HuH-7.5 (cell line): ENCODE measurements around the gene SNAP25.
A peak's percentile ranks its signal among the peaks of the same experiment; 100 is the strongest.

Source experiments
- DNase-seq: peaks from one replicate; pipeline ENCODE4 v3.0.0; 2011; ENCODE audit warnings: low spot score

Gene SNAP25

GRCh38 chr20:10218536-10219451, at the start of gene SNAP25:
SNAP25 (plus strand) TSS chr20:10218830; CDS start chr20:10275492, 56,662 bp downstream.
- peak; percentile 74 for DNase-seq

DNA sequence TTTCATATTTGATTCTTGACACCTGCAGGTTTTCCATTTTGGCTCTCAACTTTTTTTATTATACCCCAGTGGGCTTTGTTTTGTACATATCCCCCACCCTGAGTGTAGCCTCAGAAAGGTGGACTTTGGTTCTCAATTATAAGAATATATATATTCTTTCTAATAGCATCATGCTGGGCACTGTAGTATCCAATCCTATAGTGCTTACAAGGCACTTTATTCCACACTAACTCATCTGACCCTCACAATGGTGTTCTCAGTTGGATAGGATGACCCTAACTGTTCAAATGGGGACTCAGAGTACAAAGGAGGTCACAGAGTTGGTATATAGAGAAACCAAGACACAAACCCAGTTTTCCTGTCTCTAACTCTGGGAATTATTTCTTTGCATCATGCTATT, 48.9 kb upstream of the SNAP25 start:
- DNase-seq, result no peak

- DNase-seq, result no peak
These were observed 48.4 kb upstream of the SNAP25 start for GRCh38 chr20:10170261-10170660.

GRCh38 chr20:10171864-10172751, 46.5 kb upstream of the SNAP25 start:
- peak; percentile 66 for DNase-seq

GRCh38 chr20:10172998-10173655, 45.5 kb upstream of the SNAP25 start:
- no peak for DNase-seq

DNA sequence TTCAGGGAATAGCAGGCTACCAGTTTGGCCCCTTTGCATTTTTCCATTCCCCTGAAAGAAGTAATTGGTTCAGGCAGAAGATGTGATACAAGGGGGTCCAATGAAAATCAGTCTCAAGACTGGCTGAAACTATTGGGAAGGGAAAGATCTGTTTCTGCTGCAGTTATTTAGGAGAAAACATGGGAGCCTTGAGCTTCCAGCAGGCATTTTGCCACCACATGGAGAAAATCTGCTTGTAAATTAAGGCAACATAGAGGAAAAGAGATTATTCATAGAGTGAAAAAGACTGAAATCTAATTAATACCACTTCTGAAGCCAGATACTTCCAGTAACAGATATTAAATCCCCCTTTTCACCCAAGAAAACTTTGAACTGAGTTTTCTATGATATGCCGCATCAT, 44.2 kb upstream of the SNAP25 start:
- DNase-seq, result no peak

GRCh38 chr20:10177326-10177725, 41.3 kb upstream of the SNAP25 start:
- no peak for DNase-seq

DNA sequence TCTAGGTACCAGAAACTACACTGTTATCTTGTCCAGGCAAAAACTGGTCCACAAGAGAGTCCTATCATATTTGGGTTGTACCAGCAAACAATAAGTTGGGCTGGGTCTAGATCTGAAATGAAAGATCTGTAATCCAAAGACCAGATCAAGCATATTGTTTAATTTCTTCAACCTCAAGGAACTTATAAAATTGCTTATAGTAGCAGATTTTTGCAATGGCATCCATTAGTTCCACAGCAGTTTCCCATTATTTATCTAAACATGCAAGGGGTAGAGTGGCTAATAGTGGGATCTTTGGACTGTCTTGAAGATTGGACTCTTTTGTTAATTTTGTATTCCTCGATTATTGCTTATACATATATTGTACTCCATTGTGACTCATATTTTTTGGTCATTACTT, 40.5 kb upstream of the SNAP25 start:
- no peak for DNase-seq

- no peak for DNase-seq
These were observed 39.8 kb upstream of the SNAP25 start for GRCh38 chr20:10178727-10179313.

GRCh38 chr20:10179574-10180298, 38.9 kb upstream of the SNAP25 start:
- no peak for DNase-seq

GRCh38 chr20:10180651-10181235, 37.9 kb upstream of the SNAP25 start:
- DNase-seq, result no peak

- no peak for DNase-seq
These were observed 32.7 kb upstream of the SNAP25 start for GRCh38 chr20:10185741-10186558.

DNA sequence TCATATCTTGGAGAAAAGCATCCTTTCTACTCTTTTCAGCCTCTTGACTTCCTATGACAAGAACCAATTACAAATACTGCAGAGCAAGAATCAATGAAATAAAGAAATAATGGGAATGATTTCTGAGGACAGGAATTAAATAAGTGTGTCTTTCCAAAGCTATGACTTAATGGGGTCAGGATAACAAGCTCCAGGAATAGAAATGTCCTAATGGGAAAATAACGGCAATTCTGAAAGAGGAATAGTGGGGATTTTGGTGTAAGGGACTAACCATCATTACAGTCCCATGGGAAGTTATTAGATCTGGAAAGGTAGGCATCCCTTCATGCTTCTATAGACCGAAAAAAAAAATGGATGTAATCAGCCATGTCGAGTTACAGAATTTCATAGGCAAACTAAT, 28.2 kb upstream of the SNAP25 start:
- no peak for DNase-seq

GRCh38 chr20:10192171-10192570, 26.5 kb upstream of the SNAP25 start:
- no peak for DNase-seq

DNA sequence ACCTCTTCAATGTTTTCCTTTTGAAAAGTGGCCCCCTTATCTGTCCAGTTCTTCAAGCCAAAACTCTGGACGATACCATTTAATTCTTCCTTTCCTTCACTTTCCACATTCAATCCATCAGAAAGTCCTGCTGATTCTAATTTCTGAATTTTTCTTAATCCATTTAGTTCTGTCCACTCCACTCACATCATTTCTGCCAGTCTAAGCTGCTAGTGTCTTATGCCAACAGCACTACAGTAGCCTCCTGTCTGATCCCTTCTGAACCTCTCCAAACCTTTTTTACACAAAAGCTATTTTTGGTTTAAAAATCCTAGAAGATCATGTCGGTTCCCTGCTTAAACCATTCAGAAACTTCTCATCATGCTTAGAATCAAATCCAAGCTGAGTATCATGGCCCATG, 24.5 kb upstream of the SNAP25 start:
- no peak for DNase-seq

DNA sequence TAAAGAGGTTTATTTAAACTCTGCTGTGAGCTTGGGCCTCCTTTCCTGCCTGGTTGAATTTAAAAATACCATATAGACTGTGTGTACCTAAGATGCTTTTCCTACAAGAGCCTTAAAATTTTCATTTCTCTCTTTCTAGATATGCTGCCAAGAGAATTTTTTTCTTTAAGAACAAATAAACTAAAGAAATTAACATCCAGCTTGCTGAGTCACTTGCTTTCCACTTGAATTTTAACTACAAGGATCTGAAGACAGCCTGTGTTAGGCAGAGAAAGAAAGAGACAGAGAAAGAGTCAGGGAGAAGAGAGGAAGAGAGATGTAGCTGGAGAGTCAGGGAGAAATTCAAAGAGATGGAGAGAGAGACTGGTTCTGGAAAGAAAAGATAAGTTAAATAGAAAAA, 18.3 kb upstream of the SNAP25 start:
- DNase-seq, result no peak

GRCh38 chr20:10201321-10201870, 17.2 kb upstream of the SNAP25 start:
- no peak for DNase-seq

DNA sequence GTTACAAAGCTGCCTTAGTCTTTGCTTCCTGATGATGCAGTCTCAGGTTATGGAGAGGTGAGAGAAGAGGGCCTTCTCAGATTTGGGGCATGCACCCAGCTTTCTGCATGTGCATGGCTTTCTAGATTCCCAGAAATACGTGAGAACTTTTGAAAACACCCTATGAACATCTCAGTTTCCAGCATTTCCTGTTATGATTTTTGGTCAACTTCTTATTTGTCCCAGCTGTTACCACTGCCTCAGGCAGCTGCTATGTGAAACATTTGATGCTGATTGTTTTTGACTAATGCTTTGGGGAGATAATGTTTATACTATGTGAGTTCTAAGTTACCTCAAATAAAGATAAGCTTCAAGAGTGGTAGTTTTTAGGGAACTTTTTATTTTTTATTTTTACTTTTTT, 9.5 kb upstream of the SNAP25 start:
- no peak for DNase-seq

GRCh38 chr20:10213526-10213925, 5.1 kb upstream of the SNAP25 start:
- no peak for DNase-seq
